Subcutaneous abdominal adipose tissue (tissue), 5 donors: Measurements from ENCODE around the gene CTF1.
"Not testable (repeated sequence)": the region's sequence is repeated elsewhere in the genome, so short reads cannot be mapped to it uniquely, and the experiment has no call there.

ENCODE experiments used
- H3K27ac ChIP-seq: one replicate; pipeline ENCODE4 v1.7.0; 2013; ENCODE audit warnings: low read depth, mild to moderate bottlenecking, inconsistent platforms, low read length, moderate library complexity
- H3K27me3 ChIP-seq, 5 donors: one replicate each; pipeline ENCODE4 v1.7.0; 2013; ENCODE audit warnings: low read length in 5 of 5, inconsistent platforms in 1 of 5; ENCODE audit not compliant: control insufficient read depth in 5 of 5, insufficient read depth in 4 of 5
- H3K36me3 ChIP-seq, 5 donors: one replicate each; pipeline ENCODE4 v1.7.0; 2013; ENCODE audit warnings: low read length in 5 of 5; ENCODE audit not compliant: control insufficient read depth in 5 of 5, insufficient read depth in 5 of 5
- H3K4me1 ChIP-seq, 5 donors: one replicate each; pipeline ENCODE4 v1.7.0; 2013; ENCODE audit warnings: low read length in 5 of 5, mild to moderate bottlenecking in 3 of 5, moderate library complexity in 1 of 5; ENCODE audit not compliant: control insufficient read depth in 5 of 5, insufficient read depth in 5 of 5
- H3K4me3 ChIP-seq, 5 donors: one replicate each; pipeline ENCODE4 v1.7.0; 2013; ENCODE audit warnings: low read length in 5 of 5, low read depth in 1 of 5
- H3K9ac ChIP-seq, 5 donors: one replicate each; pipeline ENCODE4 v1.7.0; 2013; ENCODE audit warnings: low read length in 5 of 5, mild to moderate bottlenecking in 4 of 5, moderate library complexity in 3 of 5
- H3K9me3 ChIP-seq, 5 donors: one replicate each; pipeline ENCODE4 v1.7.0; 2013; ENCODE audit warnings: low read length in 5 of 5; ENCODE audit not compliant: control insufficient read depth in 5 of 5
- donor health status: healthy.
- donor health status: healthy.
- donor health status: healthy.
- donor health status: healthy.
- donor health status: healthy.

Gene CTF1

DNA sequence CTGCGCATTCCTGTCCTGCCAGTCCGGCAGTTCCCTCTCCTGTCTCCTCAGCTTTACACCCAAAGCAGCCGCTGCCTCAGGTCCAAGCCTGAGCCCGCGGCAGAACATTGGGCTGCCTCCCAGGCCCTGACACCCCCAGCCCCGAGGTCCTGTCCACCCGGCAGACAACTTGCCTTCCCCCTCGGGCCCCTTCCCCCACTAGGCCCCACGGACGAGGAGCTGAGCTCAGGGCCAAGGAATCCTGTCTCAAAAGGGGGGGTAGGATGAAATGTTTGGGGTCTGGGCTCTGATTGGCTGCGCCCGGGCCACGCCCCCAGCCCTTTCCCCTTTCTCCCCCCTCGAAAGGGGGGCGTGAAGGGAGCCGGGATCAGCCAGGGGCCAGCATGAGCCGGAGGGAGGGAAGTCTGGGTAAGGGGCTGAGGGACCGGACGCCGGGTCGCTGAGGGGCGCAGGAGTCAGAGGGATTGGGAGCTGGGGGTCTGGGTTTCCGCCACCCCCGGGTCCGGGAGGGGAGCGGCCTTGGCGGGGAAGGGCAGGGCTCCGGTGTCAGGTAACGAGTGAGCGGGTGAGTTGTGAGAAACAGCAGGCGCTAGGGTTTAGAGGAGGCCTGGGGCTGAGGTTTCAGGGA lies at the start of gene CTF1:
CTF1 (plus strand) TSS at position 354 of the 628 bp plus-strand sequence; CDS start at position 384, 30 bp downstream.
- no peaks in the 10 kb centered on the region for H3K27me3 ChIP-seq
- peak within 1 kb of the TSS; percentile 97 for H3K27ac ChIP-seq
- peaks cover 2 to 52% (median 45%) of the 10 kb centered on the region in 5 donors for H3K4me1 ChIP-seq
- no peaks in the 10 kb centered on the region for H3K9me3 ChIP-seq
- peaks cover 0 to 9% (median 3%) of the 10 kb centered on the region in 5 donors for H3K36me3 ChIP-seq
- H3K9ac ChIP-seq: peak within 1 kb of the TSS; percentile 56 to 92 (median 86)
- H3K4me3 ChIP-seq: peak within 1 kb of the TSS; percentile 45 to 75 (median 63)

DNA sequence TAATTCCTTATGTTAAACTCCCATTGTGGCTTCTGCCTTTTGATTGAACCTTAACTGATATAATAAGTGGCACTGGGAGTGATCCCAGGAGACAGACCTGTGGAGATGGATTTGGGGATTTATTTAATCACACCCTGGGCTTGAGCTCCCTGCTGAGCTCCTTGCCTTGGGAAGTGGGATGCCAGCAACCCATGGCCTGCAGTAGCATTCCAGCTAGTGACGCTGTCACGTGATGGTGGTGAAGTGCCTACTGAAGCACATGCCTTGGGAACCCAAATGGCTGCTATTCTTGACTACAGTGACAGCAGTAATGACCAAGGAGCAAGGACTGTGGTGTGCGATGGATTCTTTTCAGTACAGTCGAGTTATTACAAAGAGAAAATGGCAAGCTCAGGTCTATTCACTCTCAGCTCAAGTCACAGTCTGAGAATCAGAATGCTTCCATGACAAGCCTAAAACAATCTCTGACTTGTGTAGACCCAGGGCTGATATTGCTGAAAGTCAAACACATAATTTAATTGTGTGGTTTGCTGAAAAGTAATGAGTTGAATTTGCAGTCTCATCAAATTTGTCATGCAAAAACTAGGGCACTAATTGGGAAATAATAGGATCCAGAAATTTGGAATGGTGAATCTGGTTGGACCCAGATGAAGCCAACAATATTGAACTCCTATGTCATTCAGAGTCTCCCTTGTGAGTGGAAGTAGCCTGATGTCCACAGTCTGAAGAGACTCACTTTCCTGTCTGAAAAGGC lies 49.6 kb upstream of the CTF1 start:
- Histone ChIP-seq H3K4me1 (peaks cover 5 to 10% (median 8%) of the 10 kb centered on the region in 5 donors), H3K4me3 (no peak overlapping the region), H3K27ac (no peak overlapping the region), H3K36me3 (peaks cover 0 to 3% (median 0%) of the 10 kb centered on the region in 5 donors), H3K9ac (no peak overlapping the region), H3K27me3 (no peaks in the 10 kb centered on the region), H3K9me3 (no peaks in the 10 kb centered on the region)

DNA sequence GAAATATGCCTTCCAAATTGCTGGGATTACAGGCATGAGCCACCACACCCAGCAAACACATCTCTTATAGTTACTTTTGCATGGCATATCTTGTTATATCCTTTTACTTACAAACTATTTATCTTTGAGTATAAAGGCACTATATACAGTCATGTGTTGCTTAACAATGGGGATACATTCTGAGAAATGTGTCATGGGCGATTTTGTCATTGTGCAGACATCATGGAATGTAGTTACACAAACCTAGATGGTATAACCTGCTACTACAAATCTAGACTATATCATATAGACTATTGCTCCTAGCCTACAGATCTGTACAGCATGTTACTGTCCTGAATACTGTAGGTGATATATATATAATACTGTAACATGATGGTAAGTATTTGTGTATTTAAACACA lies 46.2 kb upstream of the CTF1 start:
- H3K36me3 ChIP-seq: peaks cover 3 to 8% (median 6%) of the 10 kb centered on the region in 5 donors
- H3K27ac ChIP-seq: no peak overlapping the region
- no peaks in the 10 kb centered on the region for H3K9me3 ChIP-seq
- H3K27me3 ChIP-seq: no peaks in the 10 kb centered on the region
- no peak overlapping the region for H3K9ac ChIP-seq
- peaks cover 2 to 4% (median 2%) of the 10 kb centered on the region in 5 donors for H3K4me1 ChIP-seq
- no peak overlapping the region for H3K4me3 ChIP-seq

DNA sequence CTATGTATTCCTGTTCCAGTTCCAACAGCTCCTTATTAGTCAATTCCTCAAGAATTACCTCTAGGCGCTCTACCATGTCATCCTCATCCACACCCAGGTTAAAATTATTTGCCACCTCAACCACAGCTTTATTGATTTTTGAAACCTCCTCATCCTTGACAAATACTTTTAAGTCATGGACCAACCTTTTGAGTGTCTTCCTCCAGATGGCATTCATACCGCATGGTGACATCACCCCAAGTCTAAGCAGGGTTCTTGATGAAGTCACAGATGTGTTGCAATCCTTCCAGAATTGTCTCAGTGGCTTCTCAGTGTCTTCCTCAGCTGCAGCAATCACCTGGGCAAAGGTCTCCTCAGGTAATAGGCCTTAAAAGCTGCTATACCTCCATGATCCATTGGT lies 42.7 kb upstream of the CTF1 start:
- Histone ChIP-seq H3K36me3 (peaks cover 3 to 8% (median 6%) of the 10 kb centered on the region in 5 donors), H3K27ac (no peak overlapping the region), H3K9me3 (no peaks in the 10 kb centered on the region), H3K27me3 (no peaks in the 10 kb centered on the region), H3K4me1 (no peaks in the 10 kb centered on the region), H3K9ac (no peak overlapping the region), H3K4me3 (no peak overlapping the region)

- H3K27me3 ChIP-seq: no peaks in the 10 kb centered on the region
These were observed 38.3 kb upstream of the CTF1 start for GRCh38 chr16:30858111-30858495.

DNA sequence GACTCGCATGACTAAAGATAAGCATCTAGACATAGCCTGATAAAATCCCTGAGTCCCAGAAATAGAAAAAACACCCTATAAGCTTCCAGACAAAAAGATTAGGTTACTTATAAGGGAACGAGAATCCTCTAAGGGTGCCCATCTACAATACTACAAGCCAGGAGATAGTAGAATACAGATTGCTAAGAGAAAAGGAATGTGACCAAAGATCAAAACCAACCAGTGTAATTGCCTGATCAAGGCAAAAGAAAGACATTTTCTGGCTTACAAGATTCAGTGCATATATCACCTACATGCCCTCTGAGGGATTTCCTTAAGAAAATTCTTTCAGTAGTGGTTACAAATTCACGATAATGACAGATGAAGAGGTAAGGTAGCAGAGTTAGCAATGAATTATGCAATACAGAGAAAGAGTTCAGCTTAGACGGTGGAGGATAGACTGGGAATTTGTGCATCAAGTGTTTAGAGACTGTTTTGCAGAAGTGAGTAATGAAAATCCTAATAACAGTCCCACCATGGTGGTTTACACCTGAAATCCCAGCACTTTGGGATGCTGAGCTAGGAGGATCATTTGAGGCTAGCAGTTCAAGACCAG lies 37.5 kb upstream of the CTF1 start:
- Histone ChIP-seq H3K9me3 (no peaks in the 10 kb centered on the region), H3K4me3 (no peak overlapping the region), H3K4me1 (peaks cover 0 to 4% (median 0%) of the 10 kb centered on the region in 5 donors)

More at GRCh38 chr16:30858111-30858495, 38.3 kb upstream of the CTF1 start:
- Histone ChIP-seq H3K9ac (no peak overlapping the region), H3K4me3 (no peak overlapping the region), H3K36me3 (peaks cover 0 to 8% (median 6%) of the 10 kb centered on the region in 5 donors), H3K4me1 (peaks cover 0 to 4% (median 0%) of the 10 kb centered on the region in 5 donors), H3K27ac (no peak overlapping the region), H3K9me3 (no peaks in the 10 kb centered on the region)

DNA sequence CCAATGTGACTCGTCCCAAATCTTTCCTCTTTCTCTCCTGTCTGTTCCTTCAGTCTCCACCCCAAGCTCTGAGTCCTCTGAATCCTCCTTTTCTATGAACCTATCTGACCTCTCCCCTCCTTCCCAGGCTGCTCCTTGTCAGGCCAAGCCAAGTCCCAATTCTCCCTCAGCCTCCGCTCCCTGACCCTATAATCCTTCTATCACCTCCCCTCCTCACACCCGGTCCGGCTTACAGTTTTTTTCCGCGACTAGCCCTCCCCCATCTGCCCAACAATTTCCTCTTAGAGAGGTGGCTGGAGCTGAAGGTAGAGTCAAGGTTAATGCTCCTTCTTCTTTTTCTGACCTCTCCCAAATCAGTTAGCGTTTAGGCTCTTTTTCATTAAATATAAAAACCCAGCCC lies 35.7 kb upstream of the CTF1 start:
- H3K27ac ChIP-seq, H3K4me1 ChIP-seq, H3K4me3 ChIP-seq, H3K36me3 ChIP-seq, H3K9me3 ChIP-seq, H3K27me3 ChIP-seq, H3K9ac ChIP-seq: not testable (repeated sequence)

More for the DNA sequence above, 37.5 kb upstream of the CTF1 start:
- Histone ChIP-seq H3K36me3 (peaks cover 0 to 4% (median under 1%) of the 10 kb centered on the region in 5 donors), H3K27me3 (no peaks in the 10 kb centered on the region), H3K27ac (no peak overlapping the region), H3K9ac (no peak overlapping the region)

DNA sequence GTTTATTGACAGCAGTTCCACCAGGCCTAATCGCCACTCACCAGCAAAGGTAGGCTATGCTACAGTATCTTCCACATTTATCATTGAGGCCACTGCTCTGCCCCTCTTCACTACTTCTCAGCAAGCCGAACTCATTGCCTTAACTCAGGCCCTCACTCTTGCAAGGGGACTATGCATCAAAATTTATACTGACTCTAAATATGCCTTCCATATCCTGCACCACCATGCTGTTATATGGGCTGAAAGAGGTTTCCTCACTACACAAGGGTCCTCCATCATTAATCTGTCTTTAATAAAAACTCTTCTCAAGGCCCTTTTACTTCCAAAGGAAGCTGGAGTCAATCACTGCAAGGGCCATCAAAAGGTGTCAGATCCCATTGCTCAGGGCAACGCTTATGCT lies 33.2 kb upstream of the CTF1 start:
- not testable (repeated sequence) for H3K4me1 ChIP-seq, H3K9me3 ChIP-seq, H3K27ac ChIP-seq, H3K9ac ChIP-seq, H3K36me3 ChIP-seq, H3K4me3 ChIP-seq, H3K27me3 ChIP-seq

- Histone ChIP-seq H3K9ac (no peak overlapping the region), H3K9me3 (no peaks in the 10 kb centered on the region), H3K36me3 (no peaks in the 10 kb centered on the region), H3K27me3 (no peaks in the 10 kb centered on the region), H3K4me1 (peaks cover 0 to 4% (median 0%) of the 10 kb centered on the region in 5 donors), H3K27ac (no peak overlapping the region), H3K4me3 (no peak overlapping the region)
These were observed 30.4 kb upstream of the CTF1 start for GRCh38 chr16:30866031-30866430.

GRCh38 chr16:30867747-30868146 lies 28.7 kb upstream of the CTF1 start:
- H3K4me3 ChIP-seq: no peak overlapping the region
- H3K9ac ChIP-seq: no peak overlapping the region
- no peak overlapping the region for H3K27ac ChIP-seq
- peaks cover 0 to 5% (median 0%) of the 10 kb centered on the region in 5 donors for H3K36me3 ChIP-seq
- no peaks in the 10 kb centered on the region for H3K4me1 ChIP-seq
- H3K27me3 ChIP-seq: no peaks in the 10 kb centered on the region
- no peaks in the 10 kb centered on the region for H3K9me3 ChIP-seq
